WTC11 (cell line): ENCODE results near the gene PEBP1. TPM values are rescaled to one million over a fixed set of nuclear protein-coding genes. Genes with fewer than 3 reads are reported as not detected.

Experiments
- CBFB ChIP-seq: sonication (generic); formaldehyde crosslinking; IDR thresholded peaks from 2 replicates; pipeline ENCODE4 v1.8.1; 2022; ENCODE audit warnings: mild to moderate bottlenecking, low read depth, missing genetic modification reagents
- ESRRA ChIP-seq: sonication (generic); formaldehyde crosslinking; IDR thresholded peaks from 2 replicates; pipeline ENCODE4 v1.8.1; 2022; ENCODE audit warnings: mild to moderate bottlenecking, missing genetic modification reagents, borderline replicate concordance
- HMGA2 ChIP-seq: fragments of 250-450 bp; sonication (Bioruptor Pico); IDR thresholded peaks from 2 replicates; pipeline ENCODE4 v1.4.0; 2021; ENCODE audit warnings: mild to moderate bottlenecking, moderate library complexity
- HMGXB4 ChIP-seq: sonication (generic); formaldehyde crosslinking; IDR thresholded peaks from 2 replicates; pipeline ENCODE4 v1.8.1; 2023; ENCODE audit warnings: mild to moderate bottlenecking, moderate library complexity, missing genetic modification reagents
- JUN ChIP-seq: sonication (generic); formaldehyde crosslinking; IDR thresholded peaks from 2 replicates; pipeline ENCODE4 v1.8.0; 2023; ENCODE audit warnings: mild to moderate bottlenecking, missing genetic modification reagents
- NFATC4 ChIP-seq: fragments of 250-450 bp; sonication (Bioruptor Pico); IDR thresholded peaks from 2 replicates; pipeline ENCODE4 v1.9.0; 2021; ENCODE audit warnings: mild to moderate bottlenecking
- SMAD4 ChIP-seq: sonication (generic); formaldehyde crosslinking; IDR thresholded peaks from 2 replicates; pipeline ENCODE4 v1.8.0; 2022; ENCODE audit warnings: mild to moderate bottlenecking, missing genetic modification reagents
- SOX15 ChIP-seq: fragments of 250-450 bp; sonication (Bioruptor Pico); IDR thresholded peaks from 2 replicates; pipeline ENCODE4 v1.9.0; 2021; ENCODE audit warnings: mild to moderate bottlenecking
- TP53 ChIP-seq: sonication (generic); formaldehyde crosslinking; IDR thresholded peaks from 2 replicates; pipeline ENCODE4 v1.8.1; 2023; ENCODE audit warnings: mild to moderate bottlenecking, missing genetic modification reagents
- USF1 ChIP-seq: sonication (generic); formaldehyde crosslinking; IDR thresholded peaks from 2 replicates; pipeline ENCODE4 v1.8.0; 2022; ENCODE audit warnings: mild to moderate bottlenecking, missing genetic modification reagents
- ZBTB21 ChIP-seq: sonication (generic); formaldehyde crosslinking; IDR thresholded peaks from 2 replicates; pipeline ENCODE4 v1.8.1; 2023; ENCODE audit warnings: mild to moderate bottlenecking, missing genetic modification reagents, borderline replicate concordance
- ZMAT4 ChIP-seq: fragments of 250-450 bp; sonication (Bioruptor Pico); IDR thresholded peaks from 2 replicates; pipeline ENCODE4 v1.9.0; 2021; ENCODE audit warnings: mild to moderate bottlenecking
- ZNF671 ChIP-seq: fragments of 250-450 bp; sonication (Bioruptor Pico); IDR thresholded peaks from 2 replicates; pipeline ENCODE4 v1.8.0; 2021; ENCODE audit warnings: mild to moderate bottlenecking
- total RNA-seq: library from RNA; stranded (reverse); gene quantifications from 3 replicates; pipeline ENCODE4 v1.2.3, GENCODE V29; 2021
- TF ChIP-seq, protein P1 (sequence below): fragments of 250-450 bp; sonication (Bioruptor Pico); IDR thresholded peaks from 2 replicates; pipeline ENCODE4 v1.9.0; 2021; ENCODE audit warnings: mild to moderate bottlenecking, borderline replicate concordance
- TF ChIP-seq, protein P2 (sequence below): fragments of 250-450 bp; sonication (Bioruptor Pico); IDR thresholded peaks from 2 replicates; pipeline ENCODE4 v1.8.0; 2021; ENCODE audit warnings: mild to moderate bottlenecking
- TF ChIP-seq, protein P3 (sequence below): fragments of 250-450 bp; sonication (Bioruptor Pico); conservative IDR thresholded peaks from 2 replicates; pipeline ENCODE4 v1.9.0; 2021; ENCODE audit warnings: mild to moderate bottlenecking
- TF ChIP-seq, protein P4 (sequence below): sonication (generic); formaldehyde crosslinking; IDR thresholded peaks from 2 replicates; pipeline ENCODE4 v1.8.0; 2023; ENCODE audit warnings: missing genetic modification reagents
- TF ChIP-seq, protein P5 (sequence below): fragments of 200-600 bp; IDR thresholded peaks from 2 replicates; pipeline ENCODE4 v1.8.0; 2022; ENCODE audit warnings: antibody characterized with exemption
- TF ChIP-seq, protein P6 (sequence below): sonication (generic); formaldehyde crosslinking; IDR thresholded peaks from 2 replicates; pipeline ENCODE4 v1.8.0; 2022; ENCODE audit warnings: mild to moderate bottlenecking, missing genetic modification reagents

PEBP1 gene
- total RNA-seq, 1 experiment from 2014 or later: 363 TPM

DNA sequence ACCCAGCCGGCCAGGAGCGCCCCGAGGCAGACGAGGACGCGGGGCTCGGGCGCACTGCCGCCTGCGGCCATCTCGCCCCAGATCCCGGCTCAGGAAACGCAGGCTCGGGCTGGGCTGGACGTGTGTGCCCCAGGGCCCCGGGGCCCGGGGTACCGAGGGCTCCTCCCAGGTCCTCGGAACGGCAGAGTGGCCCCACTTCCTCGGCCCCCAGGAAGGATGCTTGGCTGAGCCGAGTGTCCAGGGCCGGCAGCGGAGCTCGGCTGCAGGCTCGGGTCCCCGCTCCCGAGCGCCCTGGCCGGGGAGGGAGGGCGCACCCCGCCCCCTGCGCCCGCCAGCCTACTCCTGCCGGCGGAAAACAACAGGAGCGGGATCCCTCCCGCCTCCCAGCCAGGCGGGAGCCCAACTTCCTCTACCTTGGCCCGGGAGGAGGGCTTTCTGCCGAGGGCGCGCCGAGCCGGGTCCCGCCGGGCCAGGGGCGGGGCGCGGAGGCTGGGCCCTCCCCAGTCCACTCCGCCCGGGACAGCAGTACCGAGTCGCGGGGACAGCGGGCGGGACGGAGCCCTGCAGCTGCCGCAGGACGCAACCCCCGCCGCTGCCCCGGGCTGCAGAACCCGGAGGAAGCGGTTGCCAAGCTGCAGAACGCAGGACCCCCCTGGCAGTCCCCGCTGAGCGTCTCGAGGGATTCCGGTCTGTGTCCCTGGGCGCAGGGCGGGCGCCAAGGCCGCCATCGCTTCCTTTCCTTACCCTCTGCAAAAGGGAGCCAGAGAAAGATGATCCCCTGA is 32.1 kb upstream of the PEBP1 start, which contains the start of gene VSIG10 (continued):
- TF ChIP-seq, protein P1, sequence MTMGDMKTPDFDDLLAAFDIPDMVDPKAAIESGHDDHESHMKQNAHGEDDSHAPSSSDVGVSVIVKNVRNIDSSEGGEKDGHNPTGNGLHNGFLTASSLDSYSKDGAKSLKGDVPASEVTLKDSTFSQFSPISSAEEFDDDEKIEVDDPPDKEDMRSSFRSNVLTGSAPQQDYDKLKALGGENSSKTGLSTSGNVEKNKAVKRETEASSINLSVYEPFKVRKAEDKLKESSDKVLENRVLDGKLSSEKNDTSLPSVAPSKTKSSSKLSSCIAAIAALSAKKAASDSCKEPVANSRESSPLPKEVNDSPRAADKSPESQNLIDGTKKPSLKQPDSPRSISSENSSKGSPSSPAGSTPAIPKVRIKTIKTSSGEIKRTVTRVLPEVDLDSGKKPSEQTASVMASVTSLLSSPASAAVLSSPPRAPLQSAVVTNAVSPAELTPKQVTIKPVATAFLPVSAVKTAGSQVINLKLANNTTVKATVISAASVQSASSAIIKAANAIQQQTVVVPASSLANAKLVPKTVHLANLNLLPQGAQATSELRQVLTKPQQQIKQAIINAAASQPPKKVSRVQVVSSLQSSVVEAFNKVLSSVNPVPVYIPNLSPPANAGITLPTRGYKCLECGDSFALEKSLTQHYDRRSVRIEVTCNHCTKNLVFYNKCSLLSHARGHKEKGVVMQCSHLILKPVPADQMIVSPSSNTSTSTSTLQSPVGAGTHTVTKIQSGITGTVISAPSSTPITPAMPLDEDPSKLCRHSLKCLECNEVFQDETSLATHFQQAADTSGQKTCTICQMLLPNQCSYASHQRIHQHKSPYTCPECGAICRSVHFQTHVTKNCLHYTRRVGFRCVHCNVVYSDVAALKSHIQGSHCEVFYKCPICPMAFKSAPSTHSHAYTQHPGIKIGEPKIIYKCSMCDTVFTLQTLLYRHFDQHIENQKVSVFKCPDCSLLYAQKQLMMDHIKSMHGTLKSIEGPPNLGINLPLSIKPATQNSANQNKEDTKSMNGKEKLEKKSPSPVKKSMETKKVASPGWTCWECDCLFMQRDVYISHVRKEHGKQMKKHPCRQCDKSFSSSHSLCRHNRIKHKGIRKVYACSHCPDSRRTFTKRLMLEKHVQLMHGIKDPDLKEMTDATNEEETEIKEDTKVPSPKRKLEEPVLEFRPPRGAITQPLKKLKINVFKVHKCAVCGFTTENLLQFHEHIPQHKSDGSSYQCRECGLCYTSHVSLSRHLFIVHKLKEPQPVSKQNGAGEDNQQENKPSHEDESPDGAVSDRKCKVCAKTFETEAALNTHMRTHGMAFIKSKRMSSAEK (CRISPR knock-in tag): no peak
- TF ChIP-seq USF1 (CRISPR knock-in tag): 0 out of 2 replicates have a peak, but pooled peaks have one; percentile 33
- no peak for TF ChIP-seq ZBTB21
- TF ChIP-seq CBFB (CRISPR knock-in tag): no peak
- 0 out of 2 replicates have a peak, but pooled peaks have one; percentile 67 for TF ChIP-seq JUN (CRISPR knock-in tag)
- TF ChIP-seq, protein P2, sequence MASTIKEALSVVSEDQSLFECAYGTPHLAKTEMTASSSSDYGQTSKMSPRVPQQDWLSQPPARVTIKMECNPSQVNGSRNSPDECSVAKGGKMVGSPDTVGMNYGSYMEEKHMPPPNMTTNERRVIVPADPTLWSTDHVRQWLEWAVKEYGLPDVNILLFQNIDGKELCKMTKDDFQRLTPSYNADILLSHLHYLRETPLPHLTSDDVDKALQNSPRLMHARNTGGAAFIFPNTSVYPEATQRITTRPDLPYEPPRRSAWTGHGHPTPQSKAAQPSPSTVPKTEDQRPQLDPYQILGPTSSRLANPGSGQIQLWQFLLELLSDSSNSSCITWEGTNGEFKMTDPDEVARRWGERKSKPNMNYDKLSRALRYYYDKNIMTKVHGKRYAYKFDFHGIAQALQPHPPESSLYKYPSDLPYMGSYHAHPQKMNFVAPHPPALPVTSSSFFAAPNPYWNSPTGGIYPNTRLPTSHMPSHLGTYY: no peak
- no peak for TF ChIP-seq ZNF671 (CRISPR knock-in tag)
- TF ChIP-seq, protein P3, sequence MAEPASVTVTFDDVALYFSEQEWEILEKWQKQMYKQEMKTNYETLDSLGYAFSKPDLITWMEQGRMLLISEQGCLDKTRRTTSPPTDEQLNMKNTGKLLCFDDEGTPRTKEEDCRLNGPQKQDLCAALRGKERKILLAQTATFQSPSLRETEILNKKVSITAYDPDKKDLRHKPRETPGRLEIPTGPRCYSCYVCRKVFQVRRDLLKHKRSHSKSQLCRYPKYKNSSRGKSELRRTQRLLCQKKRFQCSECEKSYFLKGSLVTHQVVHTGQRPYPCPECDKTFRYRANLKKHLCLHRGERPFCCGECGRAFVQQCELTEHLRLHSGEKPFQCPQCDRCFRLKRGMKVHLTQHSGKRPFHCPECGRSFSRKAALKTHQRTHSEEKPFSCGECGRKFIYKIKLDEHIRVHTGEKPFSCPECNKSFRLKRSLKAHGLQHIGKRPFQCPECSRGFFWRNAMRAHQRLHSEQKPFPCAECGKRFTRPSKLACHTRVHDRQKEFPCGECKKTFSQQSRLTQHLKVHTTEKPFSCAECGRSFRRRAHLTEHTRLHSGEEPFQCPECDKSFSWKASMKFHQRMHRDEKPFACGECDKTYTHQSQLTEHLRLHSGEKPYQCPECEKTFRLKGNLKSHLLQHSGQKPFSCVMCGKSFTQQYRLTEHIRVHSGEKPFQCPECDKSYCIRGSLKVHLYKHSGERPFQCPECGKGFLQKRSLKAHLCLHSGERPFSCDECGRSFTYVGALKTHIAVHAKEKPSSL (CRISPR knock-in tag): no peak
- no peak for TF ChIP-seq TP53
- no peak for TF ChIP-seq ESRRA (CRISPR knock-in tag)
- TF ChIP-seq, protein P4, sequence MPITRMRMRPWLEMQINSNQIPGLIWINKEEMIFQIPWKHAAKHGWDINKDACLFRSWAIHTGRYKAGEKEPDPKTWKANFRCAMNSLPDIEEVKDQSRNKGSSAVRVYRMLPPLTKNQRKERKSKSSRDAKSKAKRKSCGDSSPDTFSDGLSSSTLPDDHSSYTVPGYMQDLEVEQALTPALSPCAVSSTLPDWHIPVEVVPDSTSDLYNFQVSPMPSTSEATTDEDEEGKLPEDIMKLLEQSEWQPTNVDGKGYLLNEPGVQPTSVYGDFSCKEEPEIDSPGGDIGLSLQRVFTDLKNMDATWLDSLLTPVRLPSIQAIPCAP (CRISPR knock-in tag): no peak; the same call in 1 of the 2 replicates
- TF ChIP-seq, protein P5, sequence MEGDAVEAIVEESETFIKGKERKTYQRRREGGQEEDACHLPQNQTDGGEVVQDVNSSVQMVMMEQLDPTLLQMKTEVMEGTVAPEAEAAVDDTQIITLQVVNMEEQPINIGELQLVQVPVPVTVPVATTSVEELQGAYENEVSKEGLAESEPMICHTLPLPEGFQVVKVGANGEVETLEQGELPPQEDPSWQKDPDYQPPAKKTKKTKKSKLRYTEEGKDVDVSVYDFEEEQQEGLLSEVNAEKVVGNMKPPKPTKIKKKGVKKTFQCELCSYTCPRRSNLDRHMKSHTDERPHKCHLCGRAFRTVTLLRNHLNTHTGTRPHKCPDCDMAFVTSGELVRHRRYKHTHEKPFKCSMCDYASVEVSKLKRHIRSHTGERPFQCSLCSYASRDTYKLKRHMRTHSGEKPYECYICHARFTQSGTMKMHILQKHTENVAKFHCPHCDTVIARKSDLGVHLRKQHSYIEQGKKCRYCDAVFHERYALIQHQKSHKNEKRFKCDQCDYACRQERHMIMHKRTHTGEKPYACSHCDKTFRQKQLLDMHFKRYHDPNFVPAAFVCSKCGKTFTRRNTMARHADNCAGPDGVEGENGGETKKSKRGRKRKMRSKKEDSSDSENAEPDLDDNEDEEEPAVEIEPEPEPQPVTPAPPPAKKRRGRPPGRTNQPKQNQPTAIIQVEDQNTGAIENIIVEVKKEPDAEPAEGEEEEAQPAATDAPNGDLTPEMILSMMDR: no peak
- TF ChIP-seq NFATC4 (CRISPR knock-in tag): no peak
- no peak for TF ChIP-seq SOX15 (CRISPR knock-in tag)
- TF ChIP-seq HMGXB4 (CRISPR knock-in tag): peak; percentile 74
- no peak for TF ChIP-seq ZMAT4 (CRISPR knock-in tag)
- TF ChIP-seq SMAD4 (CRISPR knock-in tag): no peak; the same call in 1 of the 2 replicates
- TF ChIP-seq, protein P6, sequence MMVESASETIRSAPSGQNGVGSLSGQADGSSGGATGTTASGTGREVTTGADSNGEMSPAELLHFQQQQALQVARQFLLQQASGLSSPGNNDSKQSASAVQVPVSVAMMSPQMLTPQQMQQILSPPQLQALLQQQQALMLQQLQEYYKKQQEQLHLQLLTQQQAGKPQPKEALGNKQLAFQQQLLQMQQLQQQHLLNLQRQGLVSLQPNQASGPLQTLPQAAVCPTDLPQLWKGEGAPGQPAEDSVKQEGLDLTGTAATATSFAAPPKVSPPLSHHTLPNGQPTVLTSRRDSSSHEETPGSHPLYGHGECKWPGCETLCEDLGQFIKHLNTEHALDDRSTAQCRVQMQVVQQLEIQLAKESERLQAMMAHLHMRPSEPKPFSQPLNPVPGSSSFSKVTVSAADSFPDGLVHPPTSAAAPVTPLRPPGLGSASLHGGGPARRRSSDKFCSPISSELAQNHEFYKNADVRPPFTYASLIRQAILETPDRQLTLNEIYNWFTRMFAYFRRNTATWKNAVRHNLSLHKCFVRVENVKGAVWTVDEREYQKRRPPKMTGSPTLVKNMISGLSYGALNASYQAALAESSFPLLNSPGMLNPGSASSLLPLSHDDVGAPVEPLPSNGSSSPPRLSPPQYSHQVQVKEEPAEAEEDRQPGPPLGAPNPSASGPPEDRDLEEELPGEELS (CRISPR knock-in tag): peak; percentile 91; the same call in 1 of the 2 replicates
- TF ChIP-seq HMGA2 (CRISPR knock-in tag): no peak
